ENCODE results near the gene ZNF333.
"Not testable (repeated sequence)": the region's sequence is repeated elsewhere in the genome, so short reads cannot be mapped to it uniquely, and the experiment has no call there.

Gene ZNF333

DNA sequence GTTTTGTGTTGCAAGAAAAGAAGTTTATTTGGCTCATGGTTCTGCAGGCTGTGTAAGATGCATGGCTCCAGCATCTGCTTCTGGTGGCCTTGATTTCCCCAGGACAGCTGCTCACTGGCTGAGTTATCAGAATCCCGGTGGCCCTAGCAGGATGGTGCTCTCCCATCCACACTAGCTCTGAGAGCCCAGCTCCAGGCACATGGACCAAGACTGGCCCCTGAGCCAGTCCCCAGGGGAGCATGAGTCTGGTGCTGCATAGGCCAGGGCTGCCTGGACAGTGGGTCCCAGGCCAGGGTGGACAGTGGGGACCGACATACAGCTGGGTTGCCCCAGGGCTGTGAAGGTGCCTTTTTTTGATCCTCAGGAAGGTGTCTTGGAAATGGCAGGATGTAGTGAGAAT lies 78.2 kb downstream of the ZNF333 start:
- DNase-seq (ENCODE audit: low read depth) = no peak

DNA sequence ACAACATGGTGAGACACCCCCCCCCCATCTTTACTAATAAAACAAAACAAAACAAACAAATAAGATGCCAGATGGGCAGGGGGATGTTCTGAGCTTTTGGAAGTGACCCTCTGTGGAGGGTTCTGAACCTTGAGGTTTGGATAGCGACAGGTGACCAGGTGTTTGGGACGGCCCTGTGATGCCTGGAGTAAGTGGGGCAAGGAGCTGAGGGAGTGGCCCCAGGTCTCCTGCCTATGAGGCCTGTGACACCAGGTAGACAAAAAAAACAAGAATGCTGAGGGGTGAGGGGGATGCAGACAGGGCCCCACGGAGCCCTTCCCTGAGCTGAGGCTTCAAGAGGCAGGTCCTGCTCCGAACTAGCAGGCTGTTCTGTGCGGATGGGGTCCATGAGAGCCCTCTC lies 79.4 kb downstream of the ZNF333 start:
- no peak for DNase-seq (ENCODE audit: low read depth)

DNA sequence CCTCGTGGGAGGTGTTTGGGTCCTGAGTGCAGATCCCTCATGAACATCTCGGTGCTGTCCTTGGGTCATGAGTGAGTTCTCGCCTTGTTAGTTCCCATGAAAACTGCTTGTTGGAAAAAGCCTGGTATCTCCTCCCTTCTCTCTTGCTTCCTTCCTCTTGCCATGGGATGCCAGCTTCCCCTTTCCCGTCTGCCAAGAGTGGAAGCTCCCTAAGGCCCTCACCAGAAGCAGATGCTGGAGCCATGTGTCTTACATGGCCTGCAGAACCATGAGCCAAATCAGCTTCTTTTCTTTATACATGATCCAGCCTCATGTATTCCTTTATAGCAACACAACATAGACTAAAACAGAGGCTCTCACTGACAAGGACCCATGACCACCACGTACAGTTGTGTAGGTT lies 80.3 kb downstream of the ZNF333 start:
- no peak for DNase-seq (ENCODE audit: low read depth)

DNA sequence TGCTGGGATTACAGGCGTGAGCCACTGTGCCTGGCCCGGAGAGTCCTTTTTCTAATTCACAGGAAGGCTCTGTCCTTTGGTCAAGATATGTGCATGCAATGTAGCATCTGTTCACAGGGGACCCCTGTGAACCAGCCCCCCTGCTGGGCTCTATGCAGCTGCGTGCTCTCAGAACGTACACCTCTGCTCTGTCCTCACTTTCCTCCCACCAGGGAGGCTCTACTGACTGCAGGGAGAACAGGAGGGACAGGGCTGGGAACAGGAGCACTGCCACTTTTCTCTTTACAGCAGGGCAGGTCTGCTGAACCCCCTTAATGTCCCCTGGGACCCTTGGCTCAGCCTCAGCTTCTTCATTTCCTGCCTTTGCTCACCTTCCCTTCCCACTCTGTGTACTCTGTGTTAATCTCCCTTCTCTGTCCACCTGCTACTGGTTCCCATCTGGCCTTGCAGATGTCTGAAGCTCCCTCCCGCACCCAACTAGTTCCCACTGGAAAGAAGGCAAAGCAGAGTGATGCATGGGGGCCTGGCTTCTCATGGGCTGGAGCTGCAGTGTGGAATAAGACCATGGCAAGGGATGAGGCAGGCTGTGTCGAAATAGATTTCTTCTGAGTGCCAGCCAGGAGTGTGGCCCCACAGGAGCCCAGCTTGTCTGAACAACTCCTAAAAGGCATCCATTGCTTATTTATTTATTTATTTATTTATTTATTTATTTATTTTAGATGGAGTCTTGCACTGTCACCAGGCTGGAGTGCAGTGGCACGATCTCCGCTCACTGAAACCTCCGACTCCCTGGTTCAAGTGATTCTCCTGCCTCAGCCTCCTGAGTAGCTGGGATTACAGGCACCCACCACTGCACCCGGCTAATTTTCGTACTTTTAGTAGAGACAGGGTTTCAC lies 81.3 kb downstream of the ZNF333 start:
- DNase-seq (ENCODE audit: low read depth) = no peak

DNA sequence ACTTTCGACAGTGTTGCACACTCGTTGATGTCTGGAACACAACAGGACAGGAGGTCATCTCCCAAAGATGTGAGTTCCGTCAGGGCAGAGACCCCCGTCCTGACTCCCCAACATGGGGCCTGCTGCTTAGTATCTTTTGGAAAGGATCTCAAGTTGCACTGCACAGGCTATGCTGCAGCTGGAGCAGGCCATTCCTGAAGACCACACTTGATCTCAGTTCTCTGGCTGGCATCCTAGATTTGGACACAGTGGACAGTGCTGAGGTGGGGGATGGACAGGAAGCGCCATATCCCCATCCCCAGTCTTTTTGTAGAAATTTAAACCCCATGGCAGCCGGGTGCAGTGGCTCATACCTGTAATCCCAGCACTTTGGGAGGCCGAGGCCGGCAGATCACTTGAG lies 82.6 kb downstream of the ZNF333 start:
- no peak for DNase-seq (ENCODE audit: low read depth)

DNA sequence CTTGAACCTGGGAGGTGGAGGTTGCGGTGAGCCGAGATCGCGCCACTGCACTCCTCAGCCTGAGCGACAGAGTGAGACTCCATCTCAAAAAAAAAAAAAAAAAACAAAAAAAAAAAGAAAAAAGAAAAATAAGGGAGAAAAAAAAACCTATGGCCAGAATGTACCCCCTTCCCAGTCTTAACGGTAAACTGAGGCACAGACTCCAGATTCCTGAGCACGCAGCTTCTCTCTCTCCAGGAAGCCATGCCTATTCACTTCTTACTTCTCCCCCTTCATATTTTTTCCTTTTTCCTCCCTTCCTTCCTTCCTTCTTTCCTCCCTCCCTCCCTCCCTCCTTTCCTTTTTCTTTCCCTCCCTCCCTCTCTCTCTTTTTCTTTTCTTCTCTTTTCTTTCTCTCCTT lies 83.1 kb downstream of the ZNF333 start:
- DNase-seq (ENCODE audit: low read depth) = no peak

DNA sequence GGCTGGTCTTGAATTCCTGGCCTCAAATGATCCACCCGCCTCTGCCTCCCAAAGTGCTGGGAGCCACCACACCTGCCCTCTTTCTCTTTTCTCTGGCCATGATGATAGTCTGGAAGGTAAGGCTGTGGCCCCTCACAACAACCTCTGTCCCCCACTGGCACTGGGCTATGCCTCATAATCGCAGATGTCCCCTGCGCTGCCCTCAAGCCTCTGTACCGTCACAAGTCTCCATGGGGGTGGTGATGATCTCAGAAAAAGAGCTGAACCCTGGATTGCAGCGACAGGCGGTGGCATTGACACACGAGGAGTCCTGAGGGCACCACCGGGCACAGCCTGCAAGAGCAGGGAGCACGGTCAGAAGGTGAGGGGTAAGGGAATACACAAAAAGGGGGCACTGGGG lies 83.9 kb downstream of the ZNF333 start:
- DNase-seq (ENCODE audit: low read depth) = not testable (repeated sequence)

DNA sequence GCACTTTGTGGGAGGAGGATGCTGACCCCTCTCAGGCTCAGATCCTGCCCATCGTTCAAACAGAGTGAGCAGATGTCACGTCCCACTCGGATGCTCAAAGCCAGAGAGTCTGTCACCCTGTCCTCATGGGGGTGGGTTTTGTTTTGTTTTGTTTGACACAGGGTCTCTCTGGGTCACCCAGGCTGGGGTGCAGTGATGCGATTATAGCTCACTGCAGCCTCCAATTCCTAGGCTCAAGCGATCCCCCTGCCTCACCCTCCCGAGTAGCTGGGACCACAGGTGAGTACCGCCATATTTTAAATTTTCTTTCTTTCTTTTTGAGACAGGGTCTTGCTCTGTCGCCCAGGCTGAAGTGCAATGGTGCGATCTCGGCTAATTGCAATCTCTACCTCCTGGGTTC lies 84.5 kb downstream of the ZNF333 start:
- DNase-seq (ENCODE audit: low read depth) = no peak

DNA sequence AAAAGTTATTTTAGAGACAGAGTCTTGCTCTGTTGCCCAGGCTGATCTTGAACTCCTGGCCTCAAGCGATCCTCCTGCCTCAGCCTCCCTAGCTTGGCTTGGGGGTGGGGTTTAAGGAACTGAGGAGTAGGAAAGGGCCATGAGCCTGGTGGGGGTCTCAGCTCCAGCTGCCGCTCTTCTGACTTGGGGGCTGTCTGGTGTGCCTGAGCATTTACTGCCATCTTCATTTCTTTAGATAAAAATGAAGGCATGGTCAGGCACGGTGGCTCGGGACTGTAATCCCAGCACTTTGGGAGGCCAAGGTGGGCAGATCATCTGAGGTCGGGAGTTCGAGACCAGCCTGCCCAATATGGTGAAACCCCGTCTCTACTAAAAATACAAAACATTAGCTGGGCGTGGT lies 85.5 kb downstream of the ZNF333 start:
- not testable (repeated sequence) for DNase-seq (ENCODE audit: low read depth)

DNA sequence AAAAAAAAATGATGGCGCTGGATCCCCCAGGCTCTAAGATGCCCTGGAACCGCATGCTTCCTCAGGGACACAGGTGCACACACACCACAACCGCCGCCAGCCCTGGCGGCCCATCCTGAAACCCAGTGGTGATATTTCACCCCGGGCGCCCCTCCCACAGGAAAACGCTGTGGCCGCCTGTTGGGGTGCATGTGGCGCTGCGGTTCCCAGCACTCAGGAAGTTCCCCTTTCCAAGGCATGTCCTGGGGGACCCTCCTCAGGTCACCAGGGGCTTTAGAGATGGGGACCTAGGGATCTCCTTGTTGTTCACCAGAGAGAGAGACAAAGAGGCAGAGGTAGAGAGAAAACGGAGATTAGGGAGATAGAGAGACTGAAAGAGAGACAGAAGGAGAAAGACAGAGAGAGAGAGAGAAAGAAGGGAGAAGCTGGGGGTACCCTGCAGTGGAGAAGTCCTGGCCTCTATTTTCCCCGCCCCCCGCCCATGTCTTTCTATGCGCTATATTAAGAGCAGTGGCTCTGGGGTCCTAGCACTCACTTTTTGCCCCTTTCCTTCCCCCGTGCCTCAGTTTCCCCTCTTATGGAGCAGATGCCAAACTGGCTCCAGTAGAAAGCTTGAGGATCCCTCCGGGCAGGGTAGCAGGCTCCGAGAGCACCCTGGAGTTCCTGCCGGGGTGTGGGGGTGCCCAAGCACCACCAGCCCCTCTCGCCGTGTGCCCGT lies 86.2 kb downstream of the ZNF333 start:
- no peak for DNase-seq (ENCODE audit: low read depth)

DNA sequence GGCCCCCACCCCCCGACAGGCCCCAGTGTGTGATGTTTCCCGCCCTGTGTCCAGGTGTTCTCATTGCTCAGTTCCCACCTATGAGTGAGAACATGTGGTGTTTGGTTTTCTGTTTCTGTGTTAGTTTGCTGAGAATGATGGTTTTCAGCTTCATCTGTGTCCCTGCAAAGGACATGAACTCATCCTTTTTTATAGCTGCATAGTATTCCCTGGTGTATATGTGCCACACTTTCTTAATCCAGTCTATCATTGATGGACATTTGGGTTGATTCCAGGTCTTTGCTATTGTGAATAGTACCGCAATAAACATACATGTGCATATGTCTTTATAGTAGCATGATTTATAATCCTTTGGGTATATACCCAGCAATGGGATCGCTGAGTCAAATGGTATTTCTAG lies 87.8 kb downstream of the ZNF333 start:
- DNase-seq (ENCODE audit: low read depth) = not testable (repeated sequence)

DNA sequence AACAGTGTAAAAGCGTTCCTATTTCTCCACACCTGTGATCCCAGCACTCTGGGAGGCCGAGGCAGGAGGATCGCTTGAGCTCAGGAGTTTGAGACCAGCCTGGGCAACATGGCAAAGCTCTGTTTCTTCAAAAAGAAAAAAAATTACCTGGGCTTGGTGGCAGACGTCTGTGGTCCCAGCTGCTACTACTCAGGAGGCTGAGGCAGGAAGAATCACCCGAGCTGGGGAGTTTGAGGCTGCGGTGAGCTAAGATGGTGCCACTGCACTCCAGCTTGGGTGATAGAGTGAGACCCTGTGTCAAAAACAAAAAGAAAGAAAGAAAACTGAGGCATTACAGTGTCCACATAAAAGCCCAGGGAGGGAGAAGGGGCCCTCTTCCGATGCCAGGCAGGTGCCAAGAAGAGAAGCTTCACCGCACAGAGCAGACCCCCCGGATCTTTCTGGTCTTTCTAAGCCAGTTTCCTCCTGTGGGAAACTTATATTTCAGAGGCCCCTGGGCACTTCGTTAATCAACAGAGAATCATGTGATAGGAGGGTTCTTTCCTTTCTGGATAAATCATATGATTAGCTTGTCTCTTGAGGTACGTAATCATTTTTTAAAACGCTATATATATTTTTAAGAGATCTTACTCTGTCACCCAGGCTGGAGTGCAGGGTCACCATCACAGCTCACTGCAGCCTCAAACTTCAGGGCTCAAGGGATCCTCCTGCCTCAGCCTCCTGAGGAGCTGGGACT lies 88.4 kb downstream of the ZNF333 start, which contains the start of gene ADGRE2:
TSS of gene ADGRE2 (minus strand) at position 451 of the 736 bp plus-strand sequence. CDS start 1,804 bp downstream, outside the sequence.
- DNase-seq (ENCODE audit: low read depth) = not testable (repeated sequence)

DNA sequence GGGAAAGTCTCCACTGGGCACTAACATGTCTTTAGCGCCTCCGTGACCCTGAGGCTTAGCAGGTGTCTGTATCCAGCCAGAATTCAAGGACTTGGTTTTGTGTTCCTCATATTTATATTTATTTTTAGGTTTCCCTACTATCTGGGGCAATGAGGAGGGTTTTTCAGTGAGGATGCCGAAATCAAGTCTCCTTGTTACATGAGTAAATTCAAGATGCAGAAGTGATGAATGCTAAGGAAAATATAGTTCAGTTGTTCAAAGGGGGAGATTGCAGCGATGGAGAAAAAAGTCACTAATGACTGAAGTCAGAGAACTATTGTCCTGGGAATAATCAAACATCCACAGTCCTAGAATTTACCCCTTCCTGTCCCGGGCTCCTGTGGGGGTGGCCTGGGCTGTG lies 89.3 kb downstream of the ZNF333 start:
- DNase-seq (ENCODE audit: low read depth) = no peak

DNA sequence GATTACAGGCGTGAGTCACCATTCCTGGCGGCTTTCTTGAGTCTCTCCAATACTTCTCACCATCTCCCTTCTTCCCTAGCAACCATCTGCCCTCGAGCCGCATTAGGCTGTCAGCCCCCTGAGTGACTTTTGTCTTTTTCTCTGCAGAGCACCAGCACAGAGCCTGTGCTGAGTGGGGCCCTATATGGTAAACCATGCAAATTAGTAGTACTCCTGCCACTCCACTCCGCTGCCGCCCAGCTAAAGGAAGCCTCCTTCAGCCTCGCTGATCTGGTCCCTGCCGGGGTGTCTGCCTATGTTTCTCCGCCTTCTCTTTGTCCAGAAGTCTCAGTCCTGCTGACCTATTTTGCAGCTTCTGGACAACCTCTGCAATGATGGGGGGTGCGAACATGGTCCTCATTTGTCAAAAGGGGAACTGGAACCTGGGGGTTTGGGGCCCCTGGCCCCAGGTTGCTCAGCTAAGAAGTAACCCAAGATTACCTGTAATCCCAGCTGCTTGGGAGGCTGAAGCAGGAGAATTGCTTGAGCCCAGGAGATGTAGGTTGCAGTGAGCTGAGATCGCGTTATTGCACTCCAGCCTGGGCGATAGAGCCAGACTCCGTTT lies 90.9 kb downstream of the ZNF333 start:
- DNase-seq (ENCODE audit: low read depth) = not testable (repeated sequence)

DNA sequence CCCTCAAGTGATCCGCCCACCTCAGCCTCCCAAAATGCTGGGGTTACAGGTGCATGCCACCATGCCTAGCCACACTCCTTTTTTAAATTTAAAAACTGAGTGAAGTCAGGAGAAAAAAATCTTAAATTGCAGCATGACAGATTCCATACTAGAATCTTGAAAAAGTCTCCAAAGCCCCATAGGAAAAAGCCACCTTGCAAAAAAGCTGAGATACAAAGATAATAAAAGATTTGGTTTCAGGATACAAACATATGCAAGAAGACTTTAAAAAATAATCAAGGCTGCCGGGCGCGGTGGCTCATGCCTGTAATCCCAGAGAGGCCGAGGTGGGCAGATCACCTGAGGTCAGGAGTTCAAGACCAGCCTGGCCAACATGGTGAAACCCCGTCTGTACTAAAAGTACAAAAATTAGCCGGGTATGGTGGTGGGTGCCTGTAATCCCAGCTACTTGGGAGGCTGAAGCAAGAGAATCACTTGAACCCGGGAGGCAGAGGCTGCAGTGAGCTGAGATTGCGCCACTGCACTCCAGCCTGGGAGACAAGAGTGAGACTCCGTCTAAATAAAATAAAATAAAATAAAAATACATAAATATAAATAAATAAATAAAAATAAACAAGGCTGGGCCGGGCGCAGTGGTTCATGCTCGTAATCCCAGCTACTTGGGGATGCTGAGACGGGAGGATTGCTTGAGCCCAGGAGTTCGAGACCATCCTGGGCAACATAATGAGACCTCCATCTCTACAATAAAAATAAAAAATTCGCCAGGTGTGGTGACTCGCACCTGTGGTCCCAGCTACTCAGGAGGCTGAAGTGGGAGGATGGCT lies 92.1 kb downstream of the ZNF333 start:
- DNase-seq (ENCODE audit: low read depth) = not testable (repeated sequence)

DNA sequence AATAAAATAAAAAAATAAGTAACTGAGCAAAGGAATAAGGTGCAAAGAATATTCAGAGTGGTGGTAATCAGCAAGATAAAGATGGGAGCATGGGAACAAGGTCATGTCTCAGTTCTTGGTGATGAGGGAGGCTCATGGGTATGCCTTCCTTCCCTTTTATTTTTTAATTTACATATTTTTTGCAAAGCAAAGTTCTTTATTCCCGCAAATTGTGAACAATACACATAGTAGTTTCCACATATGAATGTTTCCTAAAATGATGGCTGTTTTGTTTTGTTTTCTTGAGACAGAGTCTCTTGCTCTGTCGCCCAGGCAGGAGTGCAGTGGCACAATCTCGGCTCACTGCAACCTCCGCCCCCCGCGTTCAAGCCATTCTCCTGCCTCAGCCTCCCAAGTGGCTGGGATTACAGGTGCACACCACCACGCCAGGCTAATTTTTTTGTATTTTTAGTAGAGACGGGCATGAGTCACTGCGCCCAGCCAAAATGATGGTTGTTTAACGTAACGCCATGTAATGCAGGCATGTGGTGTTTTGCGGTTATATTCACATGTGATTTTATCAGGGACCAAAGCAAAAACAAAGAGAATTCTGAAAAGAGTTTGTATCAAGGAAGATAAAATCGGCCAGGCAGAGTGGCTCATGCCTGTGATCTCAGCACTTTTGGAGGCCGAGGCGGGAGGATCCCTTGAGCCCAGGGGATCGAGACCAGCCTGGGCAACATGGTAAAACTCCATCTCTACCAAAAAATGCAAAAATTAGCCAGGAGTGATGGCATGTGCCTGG lies 93.0 kb downstream of the ZNF333 start:
- DNase-seq (ENCODE audit: low read depth) = no peak
